Loucy (cell line): ENCODE data around the gene AMDHD1.

Experiments
- H2AFZ ChIP-seq: fragments of 200-600 bp; sonication (generic); 2 replicates; pipeline ENCODE4 v1.6.0; 2016; ENCODE audit warnings: antibody characterized with exemption, mild to moderate bottlenecking, low read length, moderate library complexity
- H3F3A ChIP-seq: fragments of 200-600 bp; 2 replicates; pipeline ENCODE4 v1.6.0; 2016; ENCODE audit warnings: antibody characterized with exemption, low read depth, mild to moderate bottlenecking
- H3K27me3 ChIP-seq: fragments of 200-600 bp; sonication (generic); 2 replicates; pipeline ENCODE4 v1.6.1; 2014; ENCODE audit warnings: low read length, mild to moderate bottlenecking; ENCODE audit not compliant: insufficient read depth, poor library complexity, severe bottlenecking
- H3K36me3 ChIP-seq: fragments of 200-600 bp; sonication (generic); 2 replicates; pipeline ENCODE4 v1.6.1; 2016; ENCODE audit warnings: low read length; ENCODE audit not compliant: insufficient read depth
- H3K4me1 ChIP-seq: fragments of 200-600 bp; sonication (generic); 2 replicates; pipeline ENCODE4 v1.5.1; 2014; ENCODE audit warnings: low read length, mild to moderate bottlenecking; ENCODE audit not compliant: insufficient read depth, poor library complexity, severe bottlenecking
- H3K4me2 ChIP-seq: fragments of 200-600 bp; sonication (generic); 2 replicates; pipeline ENCODE4 v1.6.0; 2014; ENCODE audit warnings: antibody characterized with exemption, low read length, low read depth, mild to moderate bottlenecking; ENCODE audit not compliant: poor library complexity, severe bottlenecking
- H3K4me3 ChIP-seq: fragments of 200-600 bp; sonication (generic); 2 replicates; pipeline ENCODE4 v1.5.1; 2014; ENCODE audit warnings: low read length, mild to moderate bottlenecking, mixed read lengths; ENCODE audit not compliant: poor library complexity, severe bottlenecking
- H3K79me2 ChIP-seq: fragments of 200-600 bp; sonication (generic); 2 replicates; pipeline ENCODE4 v1.6.1; 2014; ENCODE audit warnings: low read length; ENCODE audit not compliant: insufficient read depth
- H3K9ac ChIP-seq: fragments of 200-600 bp; sonication (generic); 2 replicates; pipeline ENCODE4 v1.6.0; 2014; ENCODE audit warnings: mild to moderate bottlenecking, low read depth, low read length, moderate library complexity; ENCODE audit not compliant: poor library complexity, severe bottlenecking
- H3K9me2 ChIP-seq: fragments of 200-600 bp; sonication (generic); replicated peaks from 2 replicates; pipeline ENCODE4 v1.6.1; 2016; ENCODE audit warnings: low read depth, low read length, mixed read lengths
- H3K9me3 ChIP-seq: fragments of 200-600 bp; sonication (generic); 2 replicates; pipeline ENCODE4 v1.6.1; 2014; ENCODE audit warnings: mild to moderate bottlenecking, antibody characterized with exemption, low read length, low read depth; ENCODE audit not compliant: insufficient read depth
- H4K20me1 ChIP-seq: fragments of 200-600 bp; sonication (generic); 2 replicates; pipeline ENCODE4 v1.6.0; 2014; ENCODE audit warnings: antibody characterized with exemption, low read length, mild to moderate bottlenecking; ENCODE audit not compliant: insufficient read depth, poor library complexity, severe bottlenecking
- CTCF ChIP-seq: fragments of 200-600 bp; sonication (generic); conservative IDR thresholded peaks from 2 replicates; pipeline ENCODE4 v1.5.1; 2014; ENCODE audit warnings: mild to moderate bottlenecking, antibody characterized with exemption, low read length
- EZH2phosphoT487 ChIP-seq: fragments of 200-600 bp; IDR thresholded peaks from 2 replicates; pipeline ENCODE4 v1.6.1; 2018; ENCODE audit warnings: antibody characterized with exemption, mild to moderate bottlenecking, moderate library complexity, borderline replicate concordance

AMDHD1 gene

GRCh38 chr12:95949477-95950206, 6.5 kb downstream of the AMDHD1 start:
- Histone ChIP-seq H3K79me2 (no peaks in the 10 kb centered on the region), H2AFZ (no peak overlapping the region), H3F3A (no peaks in the 10 kb centered on the region), H3K4me3 (no peak overlapping the region), H3K9me3 (no peaks in the 10 kb centered on the region), H3K36me3 (no peaks in the 10 kb centered on the region), H3K27me3 (no peaks in the 10 kb centered on the region), H3K9me2 (no peaks in the 10 kb centered on the region), H4K20me1 (no peaks in the 10 kb centered on the region), H3K4me2 (no peak overlapping the region), H3K9ac (no peak overlapping the region), H3K4me1 (no peaks in the 10 kb centered on the region)
- TF ChIP-seq EZH2phosphoT487 (no peak), CTCF (no peak)

- Histone ChIP-seq H3K79me2 (no peaks in the 10 kb centered on the region), H3K27me3 (no peaks in the 10 kb centered on the region), H3K9ac (no peak overlapping the region), H4K20me1 (no peaks in the 10 kb centered on the region), H3K9me2 (no peaks in the 10 kb centered on the region), H3K4me3 (no peak overlapping the region), H3F3A (no peaks in the 10 kb centered on the region), H3K36me3 (no peaks in the 10 kb centered on the region), H2AFZ (no peak overlapping the region), H3K9me3 (no peaks in the 10 kb centered on the region), H3K4me1 (no peaks in the 10 kb centered on the region), H3K4me2 (no peak overlapping the region)
- TF ChIP-seq CTCF (no peak), EZH2phosphoT487 (no peak)
These were observed 8.4 kb downstream of the AMDHD1 start for GRCh38 chr12:95951515-95951914.

- H3K4me2 ChIP-seq = no peak overlapping the region
- no peak overlapping the region for H2AFZ ChIP-seq
- H3K9me3 ChIP-seq = no peaks in the 10 kb centered on the region
- no peak overlapping the region for H3K4me3 ChIP-seq
- H3K79me2 ChIP-seq = no peaks in the 10 kb centered on the region
- no peaks in the 10 kb centered on the region for H3K36me3 ChIP-seq
- H3F3A ChIP-seq = no peaks in the 10 kb centered on the region
- no peaks in the 10 kb centered on the region for H4K20me1 ChIP-seq
- no peaks in the 10 kb centered on the region for H3K27me3 ChIP-seq
- no peaks in the 10 kb centered on the region for H3K4me1 ChIP-seq
- TF ChIP-seq CTCF (no peak), EZH2phosphoT487 (no peak)
- no peak overlapping the region for H3K9ac ChIP-seq
- H3K9me2 ChIP-seq = no peaks in the 10 kb centered on the region
These were observed 9.9 kb downstream of the AMDHD1 start for GRCh38 chr12:95953000-95953399.
